GM19351 (cell line): ENCODE measurements around the gene PDGFRA.
"Not testable (repeated sequence)": the region's sequence is repeated elsewhere in the genome, so short reads cannot be mapped to it uniquely, and the experiment has no call there.

Experiments
- ATAC-seq: cut with Tn5 transposase; IDR thresholded peaks from one replicate; pipeline ENCODE4 v1.9.1; 2021; ENCODE audit warnings: mild to moderate bottlenecking, moderate library complexity; ENCODE audit not compliant: unreplicated experiment

The PDGFRA gene

GRCh38 chr4:54317690-54318089 lies 88.6 kb downstream of the PDGFRA start:
- no peak for ATAC-seq

GRCh38 chr4:54318904-54319303 lies 89.8 kb downstream of the PDGFRA start:
- peak; percentile 22 for ATAC-seq

- ATAC-seq, result no peak
Observed at GRCh38 chr4:54320826-54321685, 92.0 kb downstream of the PDGFRA start.

GRCh38 chr4:54322818-54323417 lies 93.8 kb downstream of the PDGFRA start:
- peak; percentile 86 for ATAC-seq

- no peak for ATAC-seq
Observed at GRCh38 chr4:54330896-54331295, 101.8 kb downstream of the PDGFRA start.

- ATAC-seq, result no peak
Observed at GRCh38 chr4:54332542-54332941, 103.4 kb downstream of the PDGFRA start.

- ATAC-seq, result no peak
Observed at GRCh38 chr4:54333657-54334056, 104.6 kb downstream of the PDGFRA start.

GRCh38 chr4:54334769-54335168 lies 105.7 kb downstream of the PDGFRA start:
- not testable (repeated sequence) for ATAC-seq

GRCh38 chr4:54337009-54337408 lies 107.9 kb downstream of the PDGFRA start:
- no peak for ATAC-seq

- ATAC-seq, result not testable (repeated sequence)
Observed at GRCh38 chr4:54342067-54342466, 113.0 kb downstream of the PDGFRA start.
